HCT116 (cell line): ENCODE results near the gene SARM1. TPM values are rescaled to one million over a fixed set of nuclear protein-coding genes. Genes with fewer than 3 reads are reported as not detected.

Source experiments
- ATAC-seq: fragments of 200-7000 bp; cut with Tn5 transposase; 2 replicates; pipeline ENCODE4 v1.9.1; 2020; ENCODE audit warnings: mild to moderate bottlenecking, moderate library complexity
- BruUV-seq: library from RNA; stranded (reverse); fragments of 400-500 nt; replicated peaks from 2 replicates; lab custom pipeline; 2021; lab: Mats Ljungman, UMichigan
- CTCF ChIA-PET: fragments of 300-600 bp; sonication (Branson Sonifier 250); formaldehyde crosslinking; loops from one replicate; lab custom pipeline; 2021; ENCODE audit warnings: antibody characterized with exemption; lab: Charles Lee
- POLR2A ChIA-PET: fragments of 300-600, 350-600 bp; sonication (Branson Sonifier 250); formaldehyde crosslinking; loops from one replicate; lab custom pipeline; 2021; ENCODE audit warnings: antibody characterized with exemption; lab: Charles Lee
- RAD21 ChIA-PET, 2 experiments: fragments of 300-600 bp; sonication (Branson Sonifier 250); formaldehyde crosslinking; loops; one replicate each; lab custom pipeline; 2023; ENCODE audit warnings: low total read pairs in 2 of 2; ENCODE audit not compliant: uncharacterized antibody in 2 of 2, unreplicated experiment in 2 of 2, low non-redundant PET in 1 of 2; lab: Charles Lee
- DNase-seq: peaks from one replicate; pipeline ENCODE4 v3.0.0-alpha.2; 2010; ENCODE audit warnings: low read depth, low spot score
- H2AFZ ChIP-seq: fragments of 200-600 bp; shearing (Covaris generic), sonication (generic); 2 replicates; pipeline ENCODE4 v1.6.1; 2017; ENCODE audit warnings: low read depth, mixed run types, mixed read lengths, antibody characterized with exemption, low read length; ENCODE audit not compliant: poor library complexity, severe bottlenecking
- H3K27ac ChIP-seq: 2 replicates; pipeline ENCODE4 v1.5.1; 2012; ENCODE audit warnings: low read depth, low read length
- H3K27me3 ChIP-seq: fragments of 200-600 bp; sonication (generic); 2 replicates; pipeline ENCODE4 v1.6.1; 2016; ENCODE audit warnings: mixed run types, low read length, mixed read lengths; ENCODE audit not compliant: insufficient read depth
- H3K36me3 ChIP-seq, 2 experiments: fragments of 200-500 bp in 1 of 2; fragments of 200-600 bp in 1 of 2; sonication (Bioruptor generic) in 1 of 2; sonication (generic) in 1 of 2; 2 replicates each; pipeline versions ENCODE4 v1.5.1 to v1.6.1; 2014 to 2016; ENCODE audit warnings: low read length in 2 of 2, inconsistent platforms in 1 of 2, mixed read lengths in 1 of 2, mixed run types in 1 of 2; ENCODE audit not compliant: insufficient read depth in 2 of 2, control insufficient read depth in 1 of 2
- H3K4me1 ChIP-seq, 2 experiments: fragments of 200-600 bp in 1 of 2; sonication (generic) in 1 of 2; 2 replicates each; pipeline versions ENCODE4 v1.5.1 to v1.6.1; 2012 to 2017; ENCODE audit warnings: low read length in 2 of 2, inconsistent platforms in 1 of 2, mild to moderate bottlenecking in 1 of 2, mixed read lengths in 1 of 2, mixed run types in 1 of 2, moderate library complexity in 1 of 2; ENCODE audit not compliant: insufficient read depth in 2 of 2, control insufficient read depth in 1 of 2
- H3K4me2 ChIP-seq: fragments of 200-600 bp; sonication (generic); 2 replicates; pipeline ENCODE4 v1.6.1; 2017; ENCODE audit warnings: mixed run types, low read length, mixed read lengths
- H3K4me3 ChIP-seq, 2 experiments: fragments of 200-600 bp in 1 of 2; sonication (generic) in 1 of 2; replicated peaks in 1 of 2; 2 replicates each; pipeline ENCODE4 v1.5.1; 2011 to 2016; ENCODE audit warnings: low read length in 2 of 2, control low read depth in 1 of 2, low read depth in 1 of 2, mild to moderate bottlenecking in 1 of 2, mixed read lengths in 1 of 2, mixed run types in 1 of 2
- H3K79me2 ChIP-seq: fragments of 200-600 bp; sonication (generic); 2 replicates; pipeline ENCODE4 v1.6.1; 2017; ENCODE audit warnings: mild to moderate bottlenecking, mixed run types, low read length, moderate library complexity, mixed read lengths; ENCODE audit not compliant: insufficient read depth
- H3K9ac ChIP-seq: fragments of 200-600 bp; sonication (generic); 2 replicates; pipeline ENCODE4 v1.6.1; 2016; ENCODE audit warnings: low read length, mixed read lengths
- H3K9me2 ChIP-seq: fragments of 200-600 bp; sonication (generic), shearing (Covaris generic); 2 replicates; pipeline ENCODE4 v1.6.1; 2017; ENCODE audit warnings: mixed run types, mild to moderate bottlenecking, moderate library complexity; ENCODE audit not compliant: insufficient read depth
- H3K9me3 ChIP-seq, 2 experiments: fragments of 200-500 bp in 1 of 2; fragments of 200-600 bp in 1 of 2; sonication (Bioruptor generic) in 1 of 2; sonication (generic) in 1 of 2; 2 replicates each; pipeline ENCODE4 v1.6.1; 2014 to 2017; ENCODE audit warnings: low read length in 2 of 2, mixed read lengths in 2 of 2, inconsistent platforms in 1 of 2, low read depth in 1 of 2, mild to moderate bottlenecking in 1 of 2, mixed run types in 1 of 2, moderate library complexity in 1 of 2; ENCODE audit not compliant: control insufficient read depth in 1 of 2, insufficient read depth in 1 of 2
- H4K20me1 ChIP-seq: fragments of 200-600 bp; sonication (generic), shearing (Covaris generic); 2 replicates; pipeline ENCODE4 v1.6.1; 2017; ENCODE audit warnings: mixed run types, mild to moderate bottlenecking, moderate library complexity; ENCODE audit not compliant: insufficient read depth
- ELF1 ChIP-seq: IDR thresholded peaks from 2 replicates; pipeline ENCODE4 v1.6.1; 2012; ENCODE audit warnings: low read depth, borderline replicate concordance
- EZH2 ChIP-seq: fragments of 200-600 bp; sonication (generic); IDR thresholded peaks from 2 replicates; pipeline ENCODE4 v1.6.1; 2017; ENCODE audit warnings: antibody characterized with exemption, mixed run types
- JUND ChIP-seq: IDR thresholded peaks from 2 replicates; pipeline ENCODE4 v1.6.1; 2012
- POLR2A ChIP-seq: IDR thresholded peaks from 2 replicates; pipeline ENCODE4 v1.7.0; 2011; ENCODE audit warnings: borderline replicate concordance; ENCODE audit not compliant: insufficient read depth, insufficient read length; ENCODE audit errors: extremely low read depth
- POLR2AphosphoS5 ChIP-seq: IDR thresholded peaks from 2 replicates; pipeline ENCODE4 v1.6.1; 2011; ENCODE audit warnings: mild to moderate bottlenecking, low read depth, low read length, moderate library complexity
- RAD21 ChIP-seq: IDR thresholded peaks from 2 replicates; pipeline ENCODE4 v1.6.1; 2012; ENCODE audit warnings: low read depth, mild to moderate bottlenecking
- SIN3A ChIP-seq: IDR thresholded peaks from 2 replicates; pipeline ENCODE4 v1.6.1; 2012; ENCODE audit warnings: low read depth
- SP1 ChIP-seq: IDR thresholded peaks from 2 replicates; pipeline ENCODE4 v1.6.1; 2012; ENCODE audit warnings: low read depth
- SRF ChIP-seq: IDR thresholded peaks from 2 replicates; pipeline ENCODE4 v1.6.1; 2012; ENCODE audit warnings: low read depth
- TCF7L2 ChIP-seq: IDR thresholded peaks from 2 replicates; pipeline ENCODE4 v1.7.0; 2011; ENCODE audit warnings: borderline replicate concordance, inconsistent platforms; ENCODE audit not compliant: insufficient read depth, insufficient read length; ENCODE audit errors: extremely low read depth
- YY1 ChIP-seq: IDR thresholded peaks from 2 replicates; pipeline ENCODE4 v1.6.1; 2011; ENCODE audit warnings: low read length, low read depth, moderate library complexity, mild to moderate bottlenecking; ENCODE audit not compliant: insufficient replicate concordance; ENCODE audit errors: extremely low read depth
- ZFX ChIP-seq: fragments of 450-650 bp; IDR thresholded peaks from 2 replicates; pipeline ENCODE4 v1.6.1; 2017
- intact Hi-C: fragments of 100-400 bp; cut with micrococcal nuclease; formaldehyde crosslinking; loops from 2 replicates; pipeline ENCODE4 v1.10.0; 2022
- total RNA-seq: library from RNA; stranded (reverse); gene quantifications from one replicate; pipeline ENCODE4 v1.2.1, GENCODE V29; 2021; ENCODE audit not compliant: unreplicated experiment
- TF ChIP-seq, protein P1 (sequence below), 3 experiments: fragments of 200-600 bp in 1 of 3; sonication (generic) in 1 of 3; IDR thresholded peaks in 2 of 3; conservative IDR thresholded peaks in 1 of 3; 2 replicates each; pipeline ENCODE4 v1.5.1; 2012 to 2017; ENCODE audit warnings: low read depth in 2 of 3, low read length in 2 of 3, antibody characterized with exemption in 1 of 3, borderline replicate concordance in 1 of 3, control low read depth in 1 of 3, mild to moderate bottlenecking in 1 of 3, mixed read lengths in 1 of 3, mixed run types in 1 of 3, moderate library complexity in 1 of 3; ENCODE audit not compliant: insufficient read depth in 1 of 3
- TF ChIP-seq, protein P2 (sequence below): IDR thresholded peaks from 2 replicates; pipeline ENCODE4 v1.6.1; 2012

The SARM1 gene
- total RNA-seq, 1 experiment from 2014 or later, result 1.3 TPM

DNA sequence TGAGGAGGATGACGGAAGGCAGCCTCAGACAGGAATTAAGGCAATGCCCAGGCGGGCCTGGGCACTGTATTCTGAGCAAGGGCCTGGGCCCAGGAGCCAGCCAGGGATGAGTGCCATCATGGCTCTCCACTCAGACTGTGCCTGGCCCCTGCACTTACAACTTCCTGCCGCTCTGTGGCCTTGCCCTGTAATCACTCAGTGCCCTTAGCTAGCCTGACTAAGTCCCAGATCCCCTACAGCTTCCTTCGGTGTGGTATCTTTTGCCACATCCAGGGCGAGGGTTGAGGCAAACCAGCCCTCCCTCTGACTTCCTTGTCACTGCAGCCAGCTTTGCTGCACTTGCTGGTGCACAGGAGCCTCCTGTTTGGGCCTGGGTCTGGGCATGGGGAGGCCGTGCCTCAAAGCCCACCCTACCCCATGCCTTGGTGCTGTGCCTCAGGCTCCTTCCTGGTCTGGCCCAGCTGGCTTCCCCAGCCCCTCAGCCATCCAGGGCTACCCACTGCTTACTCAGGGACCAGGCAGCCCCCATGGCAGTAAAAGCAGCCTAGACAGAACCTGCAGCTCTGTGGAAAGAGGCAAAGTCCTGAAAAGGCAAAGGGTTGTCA is 25.2 kb downstream of the SARM1 start:
- POLR2A ChIA-PET, result interaction anchor here (1.0 kb wide), 1 partner anchor 39 kb away, joined by 3 read pairs; the partner anchor contains the start of gene POLDIP2

More for the DNA sequence above, 25.2 kb downstream of the SARM1 start:
- Histone ChIP-seq H2AFZ (no peak overlapping the region), H3K27me3 (no peaks in the 10 kb centered on the region), H3K9me3 (no peaks in the 10 kb centered on the region), H3K4me1 (no peaks in the 10 kb centered on the region), H3K27ac (no peak overlapping the region), H3K4me2 (no peak overlapping the region), H3K9ac (no peak overlapping the region), H4K20me1 (no peaks in the 10 kb centered on the region), H3K9me2 (no peaks in the 10 kb centered on the region), H3K79me2 (no peaks in the 10 kb centered on the region), H3K4me3 (no peak overlapping the region), H3K36me3 (peaks cover 4 to 13% of the 10 kb centered on the region in 2 experiments; a peak in 1 of 4 replicates)
- ChIA-PET CTCF (no interaction called here), RAD21 (no interaction called here)
- ATAC-seq (peak; percentile 44), DNase-seq (no peak)
- TF ChIP-seq POLR2AphosphoS5 (no peak), RAD21 (no peak), ZFX (no peak), SIN3A (no peak), ELF1 (no peak), YY1 (no peak), JUND (no peak), POLR2A (no peak), SRF (no peak), EZH2 (no peak), TCF7L2 (no peak), SP1 (no peak)
- TF ChIP-seq, protein P1, sequence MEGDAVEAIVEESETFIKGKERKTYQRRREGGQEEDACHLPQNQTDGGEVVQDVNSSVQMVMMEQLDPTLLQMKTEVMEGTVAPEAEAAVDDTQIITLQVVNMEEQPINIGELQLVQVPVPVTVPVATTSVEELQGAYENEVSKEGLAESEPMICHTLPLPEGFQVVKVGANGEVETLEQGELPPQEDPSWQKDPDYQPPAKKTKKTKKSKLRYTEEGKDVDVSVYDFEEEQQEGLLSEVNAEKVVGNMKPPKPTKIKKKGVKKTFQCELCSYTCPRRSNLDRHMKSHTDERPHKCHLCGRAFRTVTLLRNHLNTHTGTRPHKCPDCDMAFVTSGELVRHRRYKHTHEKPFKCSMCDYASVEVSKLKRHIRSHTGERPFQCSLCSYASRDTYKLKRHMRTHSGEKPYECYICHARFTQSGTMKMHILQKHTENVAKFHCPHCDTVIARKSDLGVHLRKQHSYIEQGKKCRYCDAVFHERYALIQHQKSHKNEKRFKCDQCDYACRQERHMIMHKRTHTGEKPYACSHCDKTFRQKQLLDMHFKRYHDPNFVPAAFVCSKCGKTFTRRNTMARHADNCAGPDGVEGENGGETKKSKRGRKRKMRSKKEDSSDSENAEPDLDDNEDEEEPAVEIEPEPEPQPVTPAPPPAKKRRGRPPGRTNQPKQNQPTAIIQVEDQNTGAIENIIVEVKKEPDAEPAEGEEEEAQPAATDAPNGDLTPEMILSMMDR (IDR thresholded peaks at IDR 0.05 in 2 of 3, conservative IDR thresholded peaks at IDR 0.05 in 1 of 3; ENCODE audit: borderline replicate concordance in 1 of 3, insufficient read depth in 1 of 3, low read depth in 2 of 3, low read length in 2 of 3), result no peak
- TF ChIP-seq, protein P2, sequence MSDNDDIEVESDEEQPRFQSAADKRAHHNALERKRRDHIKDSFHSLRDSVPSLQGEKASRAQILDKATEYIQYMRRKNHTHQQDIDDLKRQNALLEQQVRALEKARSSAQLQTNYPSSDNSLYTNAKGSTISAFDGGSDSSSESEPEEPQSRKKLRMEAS, result no peak
- intact Hi-C loops, result no loop called here
- BruUV-seq, result no TSS peak
